ENCODE measurements around the gene ISLR.

Gene ISLR

GRCh38 chr15:74213858-74214284, 40.4 kb downstream of the ISLR start:
- peak; percentile 64 for DNase-seq (ENCODE audit: low spot score)

- no peak for DNase-seq (ENCODE audit: low spot score)
These were observed 41.0 kb downstream of the ISLR start for GRCh38 chr15:74214324-74215021.

DNA sequence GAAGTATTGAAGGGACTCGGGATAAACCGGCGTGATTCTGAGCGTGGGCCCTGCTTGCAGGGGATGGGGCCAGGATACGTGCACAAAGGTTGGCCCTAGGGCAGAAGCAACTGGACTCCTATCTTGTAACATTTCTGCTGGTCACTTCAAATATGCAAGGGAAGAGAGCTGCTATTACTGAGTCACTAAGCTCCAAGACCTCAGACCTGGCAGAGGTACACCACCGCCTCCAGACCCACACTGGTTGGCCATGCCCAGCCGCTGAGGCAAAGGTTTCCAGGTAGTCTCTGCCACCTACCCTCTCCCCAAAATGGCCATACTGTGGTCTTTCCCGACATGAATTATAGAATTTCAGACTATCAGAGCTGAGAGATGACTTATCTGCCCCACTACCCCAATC, 42.4 kb downstream of the ISLR start:
- DNase-seq (ENCODE audit: low spot score): no peak

- no peak for DNase-seq (ENCODE audit: low spot score)
These were observed 43.4 kb downstream of the ISLR start for GRCh38 chr15:74216949-74217348.

GRCh38 chr15:74217907-74218885, 44.7 kb downstream of the ISLR start:
- no peak for DNase-seq (ENCODE audit: low spot score)

GRCh38 chr15:74220475-74221248, 47.2 kb downstream of the ISLR start:
- DNase-seq (ENCODE audit: low spot score): no peak

DNA sequence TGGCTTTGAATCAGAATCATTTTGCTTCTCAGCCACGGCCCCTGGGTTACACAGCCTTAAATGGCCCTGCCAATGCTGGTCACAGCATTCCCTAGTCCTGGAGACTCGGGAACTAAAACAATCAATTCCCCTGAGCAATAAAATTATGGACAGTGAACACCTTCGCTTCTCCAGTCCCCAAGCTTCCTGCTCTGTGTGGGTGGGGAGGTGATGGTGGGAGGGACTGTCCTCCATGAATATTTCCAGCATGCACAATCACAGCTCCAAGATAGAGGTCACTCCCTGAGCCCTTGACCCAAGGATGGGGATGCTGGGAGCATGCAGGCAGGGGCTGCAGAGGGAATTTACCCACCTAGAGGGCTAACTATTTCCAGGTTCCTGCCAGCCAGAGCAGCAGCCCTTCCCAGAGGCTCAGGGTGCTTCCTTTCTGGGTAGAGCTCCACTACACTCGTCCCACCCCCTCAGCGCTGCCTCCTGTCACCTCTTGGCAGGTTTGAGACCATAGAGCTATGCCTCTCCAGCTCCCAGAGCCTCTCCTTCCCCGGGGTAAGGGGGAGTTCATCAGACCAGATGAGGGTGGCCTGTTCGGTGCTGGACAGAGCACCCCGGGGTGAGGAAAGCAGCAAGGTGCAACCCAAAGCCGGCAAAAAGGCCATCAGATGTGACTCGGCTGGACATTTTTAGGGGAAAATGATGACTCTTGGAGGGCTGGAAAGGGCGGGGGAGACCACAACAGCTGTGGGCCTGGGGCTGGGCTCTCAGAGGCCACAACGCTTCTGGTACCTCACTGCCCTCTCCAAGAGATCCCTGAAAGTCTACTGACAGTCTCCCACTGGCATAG, 48.1 kb downstream of the ISLR start:
- no peak for DNase-seq (ENCODE audit: low spot score)

- no peak for DNase-seq (ENCODE audit: low spot score)
These were observed 49.0 kb downstream of the ISLR start for GRCh38 chr15:74222240-74223119.

DNA sequence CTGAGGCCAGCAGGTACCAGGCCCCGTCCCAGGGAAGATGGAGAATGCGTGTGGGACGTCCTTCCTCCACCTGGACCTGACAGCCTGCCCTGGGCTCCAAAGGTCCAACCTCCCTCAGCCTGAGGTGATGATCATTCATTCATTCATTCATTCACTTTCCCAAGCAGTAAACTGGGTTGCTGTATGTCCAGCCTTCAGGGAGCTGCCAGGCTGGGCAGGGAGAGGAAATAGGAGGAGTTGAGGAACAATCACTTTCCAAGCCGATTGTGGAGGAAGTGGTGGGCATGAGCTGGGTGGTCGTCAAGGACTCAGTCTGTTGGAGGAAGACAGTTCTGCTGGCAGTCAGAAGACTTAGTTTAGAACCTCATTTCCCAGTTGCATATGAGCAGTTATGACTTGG, 52.4 kb downstream of the ISLR start:
- DNase-seq (ENCODE audit: low spot score): no peak

Data from iPS-NIHi11 (cell line).